ENCODE measurements around the gene PDGFC. TPM values are rescaled to one million over a fixed set of nuclear protein-coding genes. Genes with fewer than 3 reads are reported as not detected.

Gene PDGFC
- total RNA-seq, 1 donor from 2014 or later = 39.9 TPM

DNA sequence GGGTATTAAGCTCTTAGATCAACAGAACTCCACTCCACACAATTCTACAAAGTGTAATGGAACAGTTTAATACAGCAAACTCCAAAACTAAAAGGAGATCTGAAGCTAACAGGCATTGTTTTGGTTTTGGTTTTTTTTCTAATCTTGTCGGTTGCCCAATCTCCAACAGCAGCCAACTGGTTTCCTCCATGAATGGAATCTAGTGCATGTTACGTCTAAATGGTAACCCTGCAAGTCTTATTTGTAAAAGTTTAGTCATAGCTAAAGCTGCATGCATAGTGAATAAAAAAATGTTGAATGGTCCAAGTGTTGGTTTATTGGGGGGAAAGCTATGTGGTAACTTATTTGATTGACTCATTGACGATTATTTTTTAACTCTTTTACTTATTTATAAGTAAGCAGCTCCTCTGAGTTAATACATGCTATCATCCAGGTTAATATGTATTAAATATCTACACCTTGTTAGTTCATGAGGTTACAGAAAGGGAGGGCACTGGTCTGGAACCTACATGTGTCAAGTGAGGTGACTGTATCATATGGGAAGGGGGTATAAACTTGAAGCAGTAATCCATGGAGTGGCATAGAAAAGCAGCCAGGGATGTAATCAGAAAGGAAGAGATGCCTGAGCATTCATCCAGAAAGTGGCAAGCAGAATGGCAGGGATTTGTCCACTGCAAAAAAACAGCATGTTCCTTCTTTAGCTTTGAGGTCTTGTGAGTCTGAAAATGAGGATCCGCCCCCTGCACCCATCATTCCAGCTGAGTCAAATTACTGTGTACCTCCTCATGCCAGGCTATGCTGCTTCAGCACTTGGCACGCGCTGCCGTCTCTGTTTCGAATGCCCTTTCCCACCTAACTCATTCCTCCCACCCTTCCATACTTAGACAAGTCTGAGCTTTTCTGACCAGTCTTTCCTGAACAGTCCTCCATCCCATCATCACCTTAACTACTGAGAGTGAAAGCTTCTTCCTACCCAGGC, 81.7 kb downstream of the PDGFC start:
- H3K27ac Mint-ChIP-seq = no peak overlapping the region
- no peaks in the 10 kb centered on the region for H3K27me3 Mint-ChIP-seq
- TF ChIP-seq CTCF (conservative IDR thresholded peaks at IDR 0.05) = no peak
- DNase-seq (ENCODE audit: extremely low spot score, unreplicated experiment) = no peak
- H3K36me3 Mint-ChIP-seq = no peaks in the 10 kb centered on the region
- H3K4me3 Mint-ChIP-seq = no peak overlapping the region
- no peaks in the 10 kb centered on the region for H3K4me1 Mint-ChIP-seq (ENCODE audit: unreplicated experiment)
- H3K9me3 Mint-ChIP-seq = peaks cover 4% of the 10 kb centered on the region

- Mint-ChIP-seq H3K36me3 (no peaks in the 10 kb centered on the region), H3K4me1 (ENCODE audit: unreplicated experiment) (no peaks in the 10 kb centered on the region), H3K9me3 (peaks cover 4% of the 10 kb centered on the region), H3K27ac (no peak overlapping the region), H3K4me3 (no peak overlapping the region), H3K27me3 (no peaks in the 10 kb centered on the region)
- no peak for DNase-seq (ENCODE audit: extremely low spot score, unreplicated experiment)
- no peak for TF ChIP-seq CTCF (conservative IDR thresholded peaks at IDR 0.05)
Observed at GRCh38 chr4:156888762-156889161, 82.8 kb downstream of the PDGFC start.

GRCh38 chr4:156886481-156886880, 85.1 kb downstream of the PDGFC start:
- no peak overlapping the region for H3K4me3 Mint-ChIP-seq
- H3K27ac Mint-ChIP-seq = no peak overlapping the region
- peaks cover 10% of the 10 kb centered on the region for H3K9me3 Mint-ChIP-seq

GRCh38 chr4:156885374-156885773, 86.2 kb downstream of the PDGFC start:
- peaks cover 14% of the 10 kb centered on the region for H3K9me3 Mint-ChIP-seq
- no peak for DNase-seq (ENCODE audit: extremely low spot score, unreplicated experiment)
- H3K4me3 Mint-ChIP-seq = no peak overlapping the region
- TF ChIP-seq CTCF (conservative IDR thresholded peaks at IDR 0.05) = no peak
- no peaks in the 10 kb centered on the region for H3K4me1 Mint-ChIP-seq (ENCODE audit: unreplicated experiment)
- no peak overlapping the region for H3K27ac Mint-ChIP-seq
- no peaks in the 10 kb centered on the region for H3K27me3 Mint-ChIP-seq
- peaks cover 9% of the 10 kb centered on the region for H3K36me3 Mint-ChIP-seq

More at GRCh38 chr4:156886481-156886880, 85.1 kb downstream of the PDGFC start:
- Mint-ChIP-seq H3K4me1 (ENCODE audit: unreplicated experiment) (no peaks in the 10 kb centered on the region), H3K36me3 (peaks cover 6% of the 10 kb centered on the region), H3K27me3 (no peaks in the 10 kb centered on the region)
- no peak for TF ChIP-seq CTCF (conservative IDR thresholded peaks at IDR 0.05)
- no peak for DNase-seq (ENCODE audit: extremely low spot score, unreplicated experiment)

DNA sequence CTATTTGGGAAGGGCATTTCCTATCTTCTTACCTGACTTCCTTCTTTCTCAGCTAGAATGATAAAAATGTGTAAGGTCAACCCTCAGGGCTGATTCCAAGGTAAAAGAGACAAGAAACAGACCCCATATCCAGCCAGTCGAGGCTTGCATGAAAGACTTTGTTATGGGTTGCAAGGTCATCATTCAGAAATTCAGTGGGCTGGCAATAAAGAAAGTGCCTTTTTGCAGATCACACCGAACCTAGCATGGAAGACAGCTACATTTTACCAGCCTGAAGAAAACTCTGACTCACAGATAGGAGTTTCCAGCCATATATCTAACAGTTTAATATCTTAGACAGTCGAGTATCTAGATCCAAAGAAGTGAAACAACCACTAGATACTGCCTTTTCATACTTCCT, 87.4 kb downstream of the PDGFC start:
- Mint-ChIP-seq H3K36me3 (peaks cover 9% of the 10 kb centered on the region), H3K4me1 (ENCODE audit: unreplicated experiment) (no peaks in the 10 kb centered on the region), H3K27ac (no peak overlapping the region), H3K27me3 (no peaks in the 10 kb centered on the region), H3K9me3 (peaks cover 14% of the 10 kb centered on the region), H3K4me3 (no peak overlapping the region)
- DNase-seq (ENCODE audit: extremely low spot score, unreplicated experiment) = no peak
- no peak for TF ChIP-seq CTCF (conservative IDR thresholded peaks at IDR 0.05)
